HCT116 (cell line): Measurements from ENCODE around the gene COBL. TPM values are rescaled to one million over a fixed set of nuclear protein-coding genes. Genes with fewer than 3 reads are reported as not detected.

Experiments
- ATAC-seq: fragments of 200-7000 bp; cut with Tn5 transposase; 2 replicates; pipeline ENCODE4 v1.9.1; 2020; ENCODE audit warnings: mild to moderate bottlenecking, moderate library complexity
- BruUV-seq: library from RNA; stranded (reverse); fragments of 400-500 nt; replicated peaks from 2 replicates; lab custom pipeline; 2021; lab: Mats Ljungman, UMichigan
- CTCF ChIA-PET: fragments of 300-600 bp; sonication (Branson Sonifier 250); formaldehyde crosslinking; loops from one replicate; lab custom pipeline; 2021; ENCODE audit warnings: antibody characterized with exemption; lab: Charles Lee
- POLR2A ChIA-PET: fragments of 300-600, 350-600 bp; sonication (Branson Sonifier 250); formaldehyde crosslinking; loops from one replicate; lab custom pipeline; 2021; ENCODE audit warnings: antibody characterized with exemption; lab: Charles Lee
- RAD21 ChIA-PET, 2 experiments: fragments of 300-600 bp; sonication (Branson Sonifier 250); formaldehyde crosslinking; loops; one replicate each; lab custom pipeline; 2023; ENCODE audit warnings: low total read pairs in 2 of 2; ENCODE audit not compliant: uncharacterized antibody in 2 of 2, unreplicated experiment in 2 of 2, low non-redundant PET in 1 of 2; lab: Charles Lee
- DNase-seq: peaks from one replicate; pipeline ENCODE4 v3.0.0-alpha.2; 2010; ENCODE audit warnings: low read depth, low spot score
- H2AFZ ChIP-seq: fragments of 200-600 bp; shearing (Covaris generic), sonication (generic); 2 replicates; pipeline ENCODE4 v1.6.1; 2017; ENCODE audit warnings: low read depth, mixed run types, mixed read lengths, antibody characterized with exemption, low read length; ENCODE audit not compliant: poor library complexity, severe bottlenecking
- H3K27ac ChIP-seq: 2 replicates; pipeline ENCODE4 v1.5.1; 2012; ENCODE audit warnings: low read depth, low read length
- H3K27me3 ChIP-seq: fragments of 200-600 bp; sonication (generic); 2 replicates; pipeline ENCODE4 v1.6.1; 2016; ENCODE audit warnings: mixed run types, low read length, mixed read lengths; ENCODE audit not compliant: insufficient read depth
- H3K36me3 ChIP-seq, 2 experiments: fragments of 200-500 bp in 1 of 2; fragments of 200-600 bp in 1 of 2; sonication (Bioruptor generic) in 1 of 2; sonication (generic) in 1 of 2; 2 replicates each; pipeline versions ENCODE4 v1.5.1 to v1.6.1; 2014 to 2016; ENCODE audit warnings: low read length in 2 of 2, inconsistent platforms in 1 of 2, mixed read lengths in 1 of 2, mixed run types in 1 of 2; ENCODE audit not compliant: insufficient read depth in 2 of 2, control insufficient read depth in 1 of 2
- H3K4me1 ChIP-seq, 2 experiments: fragments of 200-600 bp in 1 of 2; sonication (generic) in 1 of 2; 2 replicates each; pipeline versions ENCODE4 v1.5.1 to v1.6.1; 2012 to 2017; ENCODE audit warnings: low read length in 2 of 2, inconsistent platforms in 1 of 2, mild to moderate bottlenecking in 1 of 2, mixed read lengths in 1 of 2, mixed run types in 1 of 2, moderate library complexity in 1 of 2; ENCODE audit not compliant: insufficient read depth in 2 of 2, control insufficient read depth in 1 of 2
- H3K4me2 ChIP-seq: fragments of 200-600 bp; sonication (generic); 2 replicates; pipeline ENCODE4 v1.6.1; 2017; ENCODE audit warnings: mixed run types, low read length, mixed read lengths
- H3K4me3 ChIP-seq, 2 experiments: fragments of 200-600 bp in 1 of 2; sonication (generic) in 1 of 2; replicated peaks in 1 of 2; 2 replicates each; pipeline ENCODE4 v1.5.1; 2011 to 2016; ENCODE audit warnings: low read length in 2 of 2, control low read depth in 1 of 2, low read depth in 1 of 2, mild to moderate bottlenecking in 1 of 2, mixed read lengths in 1 of 2, mixed run types in 1 of 2
- H3K79me2 ChIP-seq: fragments of 200-600 bp; sonication (generic); 2 replicates; pipeline ENCODE4 v1.6.1; 2017; ENCODE audit warnings: mild to moderate bottlenecking, mixed run types, low read length, moderate library complexity, mixed read lengths; ENCODE audit not compliant: insufficient read depth
- H3K9ac ChIP-seq: fragments of 200-600 bp; sonication (generic); 2 replicates; pipeline ENCODE4 v1.6.1; 2016; ENCODE audit warnings: low read length, mixed read lengths
- H3K9me2 ChIP-seq: fragments of 200-600 bp; sonication (generic), shearing (Covaris generic); 2 replicates; pipeline ENCODE4 v1.6.1; 2017; ENCODE audit warnings: mixed run types, mild to moderate bottlenecking, moderate library complexity; ENCODE audit not compliant: insufficient read depth
- H3K9me3 ChIP-seq, 2 experiments: fragments of 200-500 bp in 1 of 2; fragments of 200-600 bp in 1 of 2; sonication (Bioruptor generic) in 1 of 2; sonication (generic) in 1 of 2; 2 replicates each; pipeline ENCODE4 v1.6.1; 2014 to 2017; ENCODE audit warnings: low read length in 2 of 2, mixed read lengths in 2 of 2, inconsistent platforms in 1 of 2, low read depth in 1 of 2, mild to moderate bottlenecking in 1 of 2, mixed run types in 1 of 2, moderate library complexity in 1 of 2; ENCODE audit not compliant: control insufficient read depth in 1 of 2, insufficient read depth in 1 of 2
- H4K20me1 ChIP-seq: fragments of 200-600 bp; sonication (generic), shearing (Covaris generic); 2 replicates; pipeline ENCODE4 v1.6.1; 2017; ENCODE audit warnings: mixed run types, mild to moderate bottlenecking, moderate library complexity; ENCODE audit not compliant: insufficient read depth
- ATF3 ChIP-seq: IDR thresholded peaks from 2 replicates; pipeline ENCODE4 v1.6.1; 2012
- CBX3 ChIP-seq: IDR thresholded peaks from 2 replicates; pipeline ENCODE4 v1.6.1; 2012; ENCODE audit warnings: low read depth
- CEBPB ChIP-seq: IDR thresholded peaks from 2 replicates; pipeline ENCODE4 v1.6.1; 2012; ENCODE audit warnings: low read depth
- EGR1 ChIP-seq: IDR thresholded peaks from 2 replicates; pipeline ENCODE4 v1.6.1; 2012; ENCODE audit warnings: low read depth
- EZH2 ChIP-seq: fragments of 200-600 bp; sonication (generic); IDR thresholded peaks from 2 replicates; pipeline ENCODE4 v1.6.1; 2017; ENCODE audit warnings: antibody characterized with exemption, mixed run types
- EZH2phosphoT487 ChIP-seq: fragments of 200-600 bp; IDR thresholded peaks from 2 replicates; pipeline ENCODE4 v1.6.1; 2018; ENCODE audit warnings: antibody characterized with exemption, borderline replicate concordance
- FOSL1 ChIP-seq: IDR thresholded peaks from 2 replicates; pipeline ENCODE4 v1.6.1; 2012; ENCODE audit warnings: low read depth
- JUND ChIP-seq: IDR thresholded peaks from 2 replicates; pipeline ENCODE4 v1.6.1; 2012
- POLR2AphosphoS5 ChIP-seq: IDR thresholded peaks from 2 replicates; pipeline ENCODE4 v1.6.1; 2011; ENCODE audit warnings: mild to moderate bottlenecking, low read depth, low read length, moderate library complexity
- RAD21 ChIP-seq: IDR thresholded peaks from 2 replicates; pipeline ENCODE4 v1.6.1; 2012; ENCODE audit warnings: low read depth, mild to moderate bottlenecking
- SRF ChIP-seq: IDR thresholded peaks from 2 replicates; pipeline ENCODE4 v1.6.1; 2012; ENCODE audit warnings: low read depth
- TCF7L2 ChIP-seq: IDR thresholded peaks from 2 replicates; pipeline ENCODE4 v1.7.0; 2011; ENCODE audit warnings: borderline replicate concordance, inconsistent platforms; ENCODE audit not compliant: insufficient read depth, insufficient read length; ENCODE audit errors: extremely low read depth
- YY1 ChIP-seq: IDR thresholded peaks from 2 replicates; pipeline ENCODE4 v1.6.1; 2011; ENCODE audit warnings: low read length, low read depth, moderate library complexity, mild to moderate bottlenecking; ENCODE audit not compliant: insufficient replicate concordance; ENCODE audit errors: extremely low read depth
- ZFX ChIP-seq: fragments of 450-650 bp; IDR thresholded peaks from 2 replicates; pipeline ENCODE4 v1.6.1; 2017
- ZNF274 ChIP-seq: fragments of 200-500 bp; sonication (Bioruptor generic); IDR thresholded peaks from 2 replicates; pipeline ENCODE4 v1.6.1; 2014; ENCODE audit warnings: mild to moderate bottlenecking, low read depth, low read length, inconsistent platforms
- intact Hi-C: fragments of 100-400 bp; cut with micrococcal nuclease; formaldehyde crosslinking; loops from 2 replicates; pipeline ENCODE4 v1.10.0; 2022
- total RNA-seq: library from RNA; stranded (reverse); gene quantifications from one replicate; pipeline ENCODE4 v1.2.1, GENCODE V29; 2021; ENCODE audit not compliant: unreplicated experiment
- TF ChIP-seq, protein P1 (sequence below): IDR thresholded peaks from 2 replicates; pipeline ENCODE4 v1.6.1; 2012
- TF ChIP-seq, protein P2 (sequence below), 3 experiments: fragments of 200-600 bp in 1 of 3; sonication (generic) in 1 of 3; IDR thresholded peaks in 2 of 3; conservative IDR thresholded peaks in 1 of 3; 2 replicates each; pipeline ENCODE4 v1.5.1; 2012 to 2017; ENCODE audit warnings: low read depth in 2 of 3, low read length in 2 of 3, antibody characterized with exemption in 1 of 3, borderline replicate concordance in 1 of 3, control low read depth in 1 of 3, mild to moderate bottlenecking in 1 of 3, mixed read lengths in 1 of 3, mixed run types in 1 of 3, moderate library complexity in 1 of 3; ENCODE audit not compliant: insufficient read depth in 1 of 3

The COBL gene
- total RNA-seq, 1 experiment from 2014 or later = 19.3 TPM

DNA sequence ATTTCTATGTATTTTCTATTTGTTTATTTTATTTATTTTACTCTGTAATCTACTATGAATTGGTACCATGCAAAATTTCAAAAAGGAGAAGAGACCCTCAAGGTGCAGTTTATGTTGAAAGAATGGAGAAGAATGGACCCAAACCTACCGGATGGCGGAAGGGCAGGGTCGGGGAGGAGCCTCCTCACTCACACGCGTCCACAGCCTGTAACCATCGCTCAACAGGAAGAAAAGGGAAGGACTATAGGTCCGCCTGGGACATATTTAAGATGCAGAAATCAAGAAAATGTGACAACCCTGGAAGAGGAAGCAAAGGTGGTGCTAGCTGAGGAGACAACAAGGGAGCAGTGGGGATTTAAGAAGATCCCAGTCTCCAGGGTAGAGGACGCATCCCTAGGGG lies 158.4 kb downstream of the COBL start:
- H3K4me1 ChIP-seq = peaks cover 0 to 7% of the 10 kb centered on the region in 2 experiments; a peak in 2 of 4 replicates
- ChIA-PET POLR2A (no interaction called here), RAD21 (no interaction called here), CTCF (interaction anchor here (0.7 kb wide), 1 partner anchor 16 kb away, joined by 3 read pairs; no protein-coding TSS in a partner anchor)
- no TSS peak for BruUV-seq
- ATAC-seq (no peak), DNase-seq (no peak)
- no peaks in the 10 kb centered on the region for H4K20me1 ChIP-seq
- no peak overlapping the region for H3K4me2 ChIP-seq
- no peak overlapping the region for H2AFZ ChIP-seq
- no peak overlapping the region for H3K4me3 ChIP-seq
- TF ChIP-seq SRF = no peak
- no peak for TF ChIP-seq TCF7L2
- no peak for TF ChIP-seq ATF3
- no peak for TF ChIP-seq EZH2
- TF ChIP-seq FOSL1 = no peak
- H3K9me3 ChIP-seq = no peaks in the 10 kb centered on the region
- intact Hi-C loops = no loop called here
- H3K9me2 ChIP-seq = no peaks in the 10 kb centered on the region
- no peaks in the 10 kb centered on the region for H3K79me2 ChIP-seq
- no peaks in the 10 kb centered on the region for H3K36me3 ChIP-seq
- no peaks in the 10 kb centered on the region for H3K27me3 ChIP-seq
- no peak overlapping the region for H3K9ac ChIP-seq
- H3K27ac ChIP-seq = no peak overlapping the region

GRCh38 chr7:51154201-51154600 lies 162.4 kb downstream of the COBL start:
- H3K9ac ChIP-seq = no peak overlapping the region
- ChIA-PET CTCF (no interaction called here), POLR2A (no interaction called here), RAD21 (no interaction called here)
- no peaks in the 10 kb centered on the region for H3K79me2 ChIP-seq
- DNase-seq = no peak
- H3K4me2 ChIP-seq = no peak overlapping the region
- no peaks in the 10 kb centered on the region for H3K9me3 ChIP-seq
- intact Hi-C loops = no loop called here
- no peak for TF ChIP-seq SRF
- no peak for TF ChIP-seq JUND
- TF ChIP-seq ZFX = no peak
- no peak for TF ChIP-seq RAD21
- TF ChIP-seq, protein P1, sequence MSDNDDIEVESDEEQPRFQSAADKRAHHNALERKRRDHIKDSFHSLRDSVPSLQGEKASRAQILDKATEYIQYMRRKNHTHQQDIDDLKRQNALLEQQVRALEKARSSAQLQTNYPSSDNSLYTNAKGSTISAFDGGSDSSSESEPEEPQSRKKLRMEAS = no peak
- TF ChIP-seq EGR1 = no peak
- TF ChIP-seq CEBPB = no peak
- TF ChIP-seq, protein P2, sequence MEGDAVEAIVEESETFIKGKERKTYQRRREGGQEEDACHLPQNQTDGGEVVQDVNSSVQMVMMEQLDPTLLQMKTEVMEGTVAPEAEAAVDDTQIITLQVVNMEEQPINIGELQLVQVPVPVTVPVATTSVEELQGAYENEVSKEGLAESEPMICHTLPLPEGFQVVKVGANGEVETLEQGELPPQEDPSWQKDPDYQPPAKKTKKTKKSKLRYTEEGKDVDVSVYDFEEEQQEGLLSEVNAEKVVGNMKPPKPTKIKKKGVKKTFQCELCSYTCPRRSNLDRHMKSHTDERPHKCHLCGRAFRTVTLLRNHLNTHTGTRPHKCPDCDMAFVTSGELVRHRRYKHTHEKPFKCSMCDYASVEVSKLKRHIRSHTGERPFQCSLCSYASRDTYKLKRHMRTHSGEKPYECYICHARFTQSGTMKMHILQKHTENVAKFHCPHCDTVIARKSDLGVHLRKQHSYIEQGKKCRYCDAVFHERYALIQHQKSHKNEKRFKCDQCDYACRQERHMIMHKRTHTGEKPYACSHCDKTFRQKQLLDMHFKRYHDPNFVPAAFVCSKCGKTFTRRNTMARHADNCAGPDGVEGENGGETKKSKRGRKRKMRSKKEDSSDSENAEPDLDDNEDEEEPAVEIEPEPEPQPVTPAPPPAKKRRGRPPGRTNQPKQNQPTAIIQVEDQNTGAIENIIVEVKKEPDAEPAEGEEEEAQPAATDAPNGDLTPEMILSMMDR (IDR thresholded peaks at IDR 0.05 in 2 of 3, conservative IDR thresholded peaks at IDR 0.05 in 1 of 3; ENCODE audit: borderline replicate concordance in 1 of 3, insufficient read depth in 1 of 3, low read depth in 2 of 3, low read length in 2 of 3) = no peak
- no peak for TF ChIP-seq FOSL1
- TF ChIP-seq YY1 = no peak
- no peak for TF ChIP-seq POLR2AphosphoS5
- TF ChIP-seq CBX3 = no peak
- TF ChIP-seq EZH2phosphoT487 = no peak
- no peak for TF ChIP-seq ZNF274
- no peaks in the 10 kb centered on the region for H3K9me2 ChIP-seq
- no peaks in the 10 kb centered on the region for H4K20me1 ChIP-seq
- no peaks in the 10 kb centered on the region for H3K36me3 ChIP-seq
- H3K4me1 ChIP-seq = no peaks in the 10 kb centered on the region
- ATAC-seq = no peak
- H3K27ac ChIP-seq = no peak overlapping the region
- no peak overlapping the region for H2AFZ ChIP-seq
- no peaks in the 10 kb centered on the region for H3K27me3 ChIP-seq
- no peak overlapping the region for H3K4me3 ChIP-seq
- BruUV-seq = no TSS peak
